ENCODE results near the gene NDUFA3.

GRCh38 chr19:54142166-54142780, 39.6 kb downstream of the NDUFA3 start:
- TF ChIP-seq CTCF (IDR thresholded peaks at IDR 0.05 in 2 of 3, conservative IDR thresholded peaks at IDR 0.05 in 1 of 3; ENCODE audit: control insufficient read depth in 2 of 3, extremely low read depth in 1 of 3, insufficient read depth in 1 of 3, low read depth in 3 of 3, low read length in 3 of 3) (no peak), RUNX3 (IDR thresholded peaks at IDR 0.05; ENCODE audit: low read length) (no peak), ZNF207 (IDR thresholded peaks at IDR 0.05; ENCODE audit: borderline replicate concordance) (no peak), NKRF (conservative IDR thresholded peaks at IDR 0.05) (no peak), ZSCAN29 (IDR thresholded peaks at IDR 0.05) (no peak), EGR1 (IDR thresholded peaks at IDR 0.05; ENCODE audit: borderline replicate concordance in 1 of 2, low read depth in 2 of 2, low read length in 2 of 2) (no peak), POLR2AphosphoS5 (IDR thresholded peaks at IDR 0.05; ENCODE audit: low read length) (no peak), MXI1 (IDR thresholded peaks at IDR 0.05; ENCODE audit: low read depth, low read length) (no peak), IKZF1 (conservative IDR thresholded peaks at IDR 0.05) (no peak), MYC (IDR thresholded peaks at IDR 0.05; ENCODE audit: insufficient read depth, insufficient read length, insufficient replicate concordance, low read length, severe bottlenecking) (no peak)
